WTC11 (cell line): Measurements from ENCODE around the gene CHST11.

Experiments used
- ATF1 ChIP-seq: sonication (generic); formaldehyde crosslinking; IDR thresholded peaks from 2 replicates; pipeline ENCODE4 v1.8.1; 2023; ENCODE audit warnings: mild to moderate bottlenecking, moderate library complexity, missing genetic modification reagents
- CBFB ChIP-seq: sonication (generic); formaldehyde crosslinking; IDR thresholded peaks from 2 replicates; pipeline ENCODE4 v1.8.1; 2022; ENCODE audit warnings: mild to moderate bottlenecking, low read depth, missing genetic modification reagents
- CREB1 ChIP-seq: sonication (generic); formaldehyde crosslinking; IDR thresholded peaks from 2 replicates; pipeline ENCODE4 v1.8.0; 2023; ENCODE audit warnings: mild to moderate bottlenecking, missing genetic modification reagents
- CTCF ChIP-seq: fragments of 200-600 bp; IDR thresholded peaks from 2 replicates; pipeline ENCODE4 v1.8.0; 2022; ENCODE audit warnings: antibody characterized with exemption
- E2F4 ChIP-seq: sonication (generic); formaldehyde crosslinking; IDR thresholded peaks from 2 replicates; pipeline ENCODE4 v1.8.1; 2022; ENCODE audit warnings: low read depth, mild to moderate bottlenecking, moderate library complexity, missing genetic modification reagents, borderline replicate concordance
- FOXK1 ChIP-seq: sonication (generic); formaldehyde crosslinking; IDR thresholded peaks from 2 replicates; pipeline ENCODE4 v1.8.0; 2022; ENCODE audit warnings: mild to moderate bottlenecking, moderate library complexity, missing genetic modification reagents

- TF ChIP-seq ATF1, result no peak
- no peak for TF ChIP-seq CREB1 (CRISPR knock-in tag)
- no peak for TF ChIP-seq CBFB
- no peak for TF ChIP-seq E2F4 (CRISPR knock-in tag)
- no peak for TF ChIP-seq FOXK1
- TF ChIP-seq CTCF, result no peak
Measured at GRCh38 chr12:104485651-104486362, 29.1 kb downstream of the CHST11 start.
